ENCODE results near the gene PRTN3.

The PRTN3 gene

DNA sequence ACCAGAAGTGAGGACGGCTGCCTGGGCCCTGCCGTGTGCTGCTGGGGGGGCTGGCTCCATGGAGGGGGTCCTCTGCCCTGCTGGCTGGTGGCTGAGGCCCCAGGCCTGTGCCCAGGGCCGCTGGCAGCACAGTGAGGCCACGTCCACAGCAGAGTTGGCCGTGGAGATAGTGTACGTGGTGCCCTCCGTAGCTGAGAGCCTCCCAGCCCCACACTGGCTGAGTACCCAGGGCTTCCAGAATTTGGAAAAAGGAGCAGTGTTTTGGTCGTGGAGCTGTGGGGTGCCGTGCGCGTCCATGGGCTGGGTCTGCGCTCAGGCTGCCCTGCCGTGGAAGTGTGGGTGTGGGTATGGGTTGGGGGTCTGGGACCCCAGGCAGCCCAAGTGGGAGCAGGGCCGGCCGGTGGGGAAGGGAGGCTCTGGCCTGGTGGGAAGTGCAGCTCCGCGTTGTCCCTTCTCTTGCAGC is 37.7 kb upstream of the PRTN3 start:
- DNase-seq (ENCODE audit: low read depth) = no peak

DNA sequence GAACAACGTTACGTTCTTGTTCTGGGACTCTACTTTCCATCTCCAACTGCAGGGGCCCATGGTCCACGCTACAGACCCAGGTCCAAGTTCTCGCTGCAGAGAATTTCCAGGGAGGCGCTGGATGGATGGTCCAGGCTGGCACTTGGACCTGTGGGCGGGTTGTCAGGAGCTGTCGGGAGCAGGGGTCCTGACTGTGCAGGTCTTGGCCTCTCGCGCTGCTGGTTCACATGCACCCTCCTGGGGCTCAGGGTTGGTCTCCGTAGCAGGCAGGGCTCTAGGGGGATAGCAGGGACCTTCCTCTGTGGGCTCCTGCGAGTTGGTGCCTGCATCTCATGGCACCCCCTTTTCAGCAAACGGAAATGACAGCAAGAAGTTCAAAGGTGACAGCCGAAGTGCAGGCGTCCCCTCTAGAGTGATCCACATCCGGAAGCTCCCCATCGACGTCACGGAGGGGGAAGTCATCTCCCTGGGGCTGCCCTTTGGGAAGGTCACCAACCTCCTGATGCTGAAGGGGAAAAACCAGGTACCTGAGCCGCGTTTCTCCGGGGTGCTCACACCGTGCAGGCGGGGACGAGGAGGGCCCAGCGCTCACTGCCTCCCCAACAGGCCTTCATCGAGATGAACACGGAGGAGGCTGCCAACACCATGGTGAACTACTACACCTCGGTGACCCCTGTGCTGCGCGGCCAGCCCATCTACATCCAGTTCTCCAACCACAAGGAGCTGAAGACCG is 36.9 kb upstream of the PRTN3 start:
- no peak for DNase-seq (ENCODE audit: low read depth)

- no peak for DNase-seq (ENCODE audit: low read depth)
Observed at GRCh38 chr19:804419-805165, 36.2 kb upstream of the PRTN3 start.

DNA sequence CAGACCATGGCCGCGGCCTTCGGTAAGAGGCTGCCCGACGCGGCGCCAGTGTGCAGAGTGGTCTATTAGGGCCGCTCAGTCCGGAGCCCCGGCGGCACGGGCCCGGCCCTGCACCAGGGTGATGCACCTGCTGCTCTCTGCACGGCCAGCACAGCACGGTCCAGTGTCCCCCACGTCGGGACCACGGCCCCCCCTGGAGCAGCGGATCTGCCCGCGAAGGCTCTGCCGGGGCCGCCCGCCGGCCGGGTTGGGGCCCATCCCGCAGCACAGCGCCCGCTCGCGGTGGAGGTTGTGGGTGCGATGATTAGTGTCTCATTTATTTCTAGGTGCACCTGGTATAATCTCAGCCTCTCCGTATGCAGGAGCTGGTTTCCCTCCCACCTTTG is 35.6 kb upstream of the PRTN3 start:
- DNase-seq (ENCODE audit: low read depth) = no peak

- DNase-seq (ENCODE audit: low read depth) = no peak
Observed at GRCh38 chr19:805600-806550, 34.9 kb upstream of the PRTN3 start.

GRCh38 chr19:806815-807421 is 33.9 kb upstream of the PRTN3 start:
- no peak for DNase-seq (ENCODE audit: low read depth)

- DNase-seq (ENCODE audit: low read depth) = no peak
Observed at GRCh38 chr19:807627-808422, 33.0 kb upstream of the PRTN3 start.

- no peak for DNase-seq (ENCODE audit: low read depth)
Observed at GRCh38 chr19:808423-808775, 32.4 kb upstream of the PRTN3 start.

DNA sequence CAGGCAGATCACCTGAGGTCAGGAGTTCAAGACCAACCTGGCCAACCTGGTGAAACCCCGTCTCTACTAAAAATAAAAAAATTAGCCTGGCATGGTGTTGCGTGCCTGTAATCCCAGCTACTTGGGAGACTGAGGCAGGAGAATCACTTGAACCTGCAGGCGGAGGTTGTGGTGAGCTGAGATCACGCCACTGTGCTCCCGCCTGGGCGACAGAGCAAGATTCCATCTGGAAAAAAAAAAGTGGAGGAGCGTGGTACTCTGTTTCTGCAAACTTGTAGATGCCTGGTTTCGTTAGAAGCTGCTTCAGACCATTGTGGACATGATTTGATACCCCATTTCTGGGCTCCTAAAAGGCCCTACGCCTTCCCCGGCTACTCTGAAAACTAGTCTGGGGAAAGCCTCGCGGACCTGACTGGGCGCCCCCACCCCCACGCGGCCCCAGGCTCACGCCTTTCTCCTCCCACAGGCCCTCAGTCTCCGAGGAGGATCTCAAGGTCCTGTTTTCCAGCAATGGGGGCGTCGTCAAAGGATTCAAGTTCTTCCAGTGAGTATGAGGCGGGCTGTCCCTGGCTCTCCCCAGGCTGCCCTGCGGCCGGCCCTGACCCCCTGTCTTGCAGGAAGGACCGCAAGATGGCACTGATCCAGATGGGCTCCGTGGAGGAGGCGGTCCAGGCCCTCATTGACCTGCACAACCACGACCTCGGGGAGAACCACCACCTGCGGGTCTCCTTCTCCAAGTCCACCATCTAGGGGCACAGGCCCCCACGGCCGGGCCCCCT is 30.5 kb upstream of the PRTN3 start:
- no peak for DNase-seq (ENCODE audit: low read depth)

DNA sequence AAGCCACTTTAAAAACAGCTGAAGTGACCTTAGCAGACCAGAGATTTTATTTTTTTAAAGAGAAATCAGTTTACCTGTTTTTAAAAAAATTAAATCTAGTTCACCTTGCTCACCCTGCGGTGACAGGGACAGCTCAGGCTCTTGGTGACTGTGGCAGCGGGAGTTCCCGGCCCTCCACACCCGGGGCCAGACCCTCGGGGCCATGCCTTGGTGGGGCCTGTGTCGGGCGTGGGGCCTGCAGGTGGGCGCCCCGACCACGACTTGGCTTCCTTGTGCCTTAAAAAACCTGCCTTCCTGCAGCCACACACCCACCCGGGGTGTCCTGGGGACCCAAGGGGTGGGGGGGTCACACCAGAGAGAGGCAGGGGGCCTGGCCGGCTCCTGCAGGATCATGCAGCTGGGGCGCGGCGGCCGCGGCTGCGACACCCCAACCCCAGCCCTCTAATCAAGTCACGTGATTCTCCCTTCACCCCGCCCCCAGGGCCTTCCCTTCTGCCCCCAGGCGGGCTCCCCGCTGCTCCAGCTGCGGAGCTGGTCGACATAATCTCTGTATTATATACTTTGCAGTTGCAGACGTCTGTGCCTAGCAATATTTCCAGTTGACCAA is 29.8 kb upstream of the PRTN3 start:
- DNase-seq (ENCODE audit: low read depth) = no peak

GRCh38 chr19:811506-812048 is 29.2 kb upstream of the PRTN3 start:
- DNase-seq (ENCODE audit: low read depth) = no peak

GRCh38 chr19:812049-812746 is 28.6 kb upstream of the PRTN3 start:
- DNase-seq (ENCODE audit: low read depth) = no peak

GRCh38 chr19:812747-813218 is 28.0 kb upstream of the PRTN3 start:
- no peak for DNase-seq (ENCODE audit: low read depth)

DNA sequence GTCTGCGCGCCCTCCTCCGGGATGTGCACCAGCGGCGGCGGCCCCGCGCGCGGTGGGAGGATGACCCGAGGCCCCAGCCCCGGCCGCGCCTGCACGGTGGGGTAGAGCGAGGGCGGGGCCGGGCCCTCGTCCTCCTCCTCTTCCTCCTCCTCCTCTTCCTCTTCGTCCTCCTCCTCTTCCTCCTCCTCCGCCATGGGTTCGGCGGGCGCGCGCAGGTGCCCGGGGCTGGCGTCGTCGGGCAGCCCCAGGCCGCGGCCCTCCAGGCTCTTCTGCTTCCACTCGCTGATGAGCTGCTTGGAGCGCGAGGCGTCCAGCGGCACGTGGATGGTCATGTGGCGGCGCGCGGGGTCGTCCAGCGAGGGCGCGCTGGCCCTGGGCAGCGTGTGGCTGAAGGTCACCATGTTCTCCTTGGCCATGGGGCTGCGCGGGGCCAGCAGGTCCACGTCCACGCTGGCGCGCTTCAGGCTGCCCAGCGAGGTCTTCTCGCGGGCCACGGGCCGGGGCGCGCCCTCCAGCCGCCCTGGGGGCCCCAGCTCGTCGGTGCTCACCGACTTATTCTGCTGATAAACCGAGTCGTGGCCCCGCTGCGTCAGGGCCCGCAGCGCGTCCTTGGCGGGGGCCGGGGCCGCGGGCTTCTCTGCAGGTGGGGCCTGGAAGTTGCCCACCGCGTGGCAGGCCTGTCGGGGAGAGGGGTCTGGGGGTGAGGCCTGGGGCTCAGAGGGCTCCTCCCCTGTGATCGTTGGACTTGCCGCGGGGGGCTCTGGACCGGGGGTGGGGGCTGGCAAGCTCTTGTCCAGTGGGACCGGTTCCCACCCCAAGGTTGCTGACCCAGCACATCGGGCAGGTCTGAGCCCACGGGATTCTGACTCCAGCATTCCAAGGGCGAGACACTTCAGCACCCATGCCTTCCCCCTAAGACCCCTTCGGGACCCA is 27.3 kb upstream of the PRTN3 start:
- no peak for DNase-seq (ENCODE audit: low read depth)

- no peak for DNase-seq (ENCODE audit: low read depth)
Observed at GRCh38 chr19:814152-815078, 26.4 kb upstream of the PRTN3 start.

DNA sequence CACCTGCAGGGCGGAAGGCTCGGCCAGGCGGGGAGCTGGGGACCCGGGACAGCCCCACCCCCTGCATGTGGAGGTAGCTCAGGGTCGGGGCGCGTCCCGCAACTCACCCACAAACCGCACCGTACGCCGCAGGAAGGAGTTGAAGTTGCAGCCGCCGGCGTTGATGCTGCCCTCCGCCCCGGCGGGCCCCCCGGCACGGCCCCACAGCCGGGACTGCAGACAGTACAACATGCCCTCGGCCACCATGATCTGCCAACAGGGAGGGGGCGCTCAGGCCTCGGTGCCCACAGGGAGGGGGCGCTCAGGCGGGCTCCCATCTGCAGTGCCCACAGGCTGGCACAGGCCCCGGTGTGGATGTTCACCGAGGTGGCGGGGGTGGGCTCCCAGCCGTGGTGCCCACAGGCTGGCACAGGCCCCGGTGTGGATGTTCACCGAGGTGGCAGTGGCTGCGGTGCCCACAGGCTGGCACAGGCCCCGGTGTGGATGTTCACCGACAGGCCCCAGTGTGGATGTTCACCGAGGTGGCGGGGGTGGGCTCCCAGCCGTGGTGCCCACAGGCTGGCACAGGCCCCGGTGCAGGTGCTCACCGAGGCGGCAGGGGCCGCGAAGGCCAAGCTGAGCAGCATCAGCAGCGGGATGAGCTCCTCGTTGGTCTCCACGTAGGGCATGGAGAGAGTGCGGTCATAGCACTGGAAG is 25.6 kb upstream of the PRTN3 start:
- no peak for DNase-seq (ENCODE audit: low read depth)
